ENCODE results near the gene GRIK1.

GRIK1 gene

DNA sequence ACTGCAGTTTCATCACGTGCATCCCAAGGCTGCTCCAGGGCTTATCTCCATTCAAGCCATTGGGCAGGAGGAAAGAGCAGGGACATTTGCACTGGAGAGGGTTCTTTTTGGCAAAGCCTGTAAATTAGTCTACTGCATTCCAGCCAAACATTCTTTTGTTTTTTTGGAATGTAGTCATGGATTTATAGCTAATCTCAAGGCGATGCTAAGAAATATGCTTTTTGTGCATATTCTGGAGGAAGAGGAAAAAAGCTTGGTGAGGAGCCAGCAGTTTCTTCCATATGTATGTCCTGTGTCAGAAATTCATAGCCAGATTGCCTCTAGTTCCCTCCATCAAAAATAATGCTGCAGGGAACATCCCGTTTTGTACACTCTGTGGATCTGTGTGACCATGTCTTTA lies 419.6 kb downstream of the GRIK1 start:
- H3K27ac ChIP-seq = no peak overlapping the region
- TF ChIP-seq, protein P1, sequence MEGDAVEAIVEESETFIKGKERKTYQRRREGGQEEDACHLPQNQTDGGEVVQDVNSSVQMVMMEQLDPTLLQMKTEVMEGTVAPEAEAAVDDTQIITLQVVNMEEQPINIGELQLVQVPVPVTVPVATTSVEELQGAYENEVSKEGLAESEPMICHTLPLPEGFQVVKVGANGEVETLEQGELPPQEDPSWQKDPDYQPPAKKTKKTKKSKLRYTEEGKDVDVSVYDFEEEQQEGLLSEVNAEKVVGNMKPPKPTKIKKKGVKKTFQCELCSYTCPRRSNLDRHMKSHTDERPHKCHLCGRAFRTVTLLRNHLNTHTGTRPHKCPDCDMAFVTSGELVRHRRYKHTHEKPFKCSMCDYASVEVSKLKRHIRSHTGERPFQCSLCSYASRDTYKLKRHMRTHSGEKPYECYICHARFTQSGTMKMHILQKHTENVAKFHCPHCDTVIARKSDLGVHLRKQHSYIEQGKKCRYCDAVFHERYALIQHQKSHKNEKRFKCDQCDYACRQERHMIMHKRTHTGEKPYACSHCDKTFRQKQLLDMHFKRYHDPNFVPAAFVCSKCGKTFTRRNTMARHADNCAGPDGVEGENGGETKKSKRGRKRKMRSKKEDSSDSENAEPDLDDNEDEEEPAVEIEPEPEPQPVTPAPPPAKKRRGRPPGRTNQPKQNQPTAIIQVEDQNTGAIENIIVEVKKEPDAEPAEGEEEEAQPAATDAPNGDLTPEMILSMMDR (conservative IDR thresholded peaks at IDR 0.05) = no peak
- no peak for TF ChIP-seq ZFX (IDR thresholded peaks at IDR 0.05)

DNA sequence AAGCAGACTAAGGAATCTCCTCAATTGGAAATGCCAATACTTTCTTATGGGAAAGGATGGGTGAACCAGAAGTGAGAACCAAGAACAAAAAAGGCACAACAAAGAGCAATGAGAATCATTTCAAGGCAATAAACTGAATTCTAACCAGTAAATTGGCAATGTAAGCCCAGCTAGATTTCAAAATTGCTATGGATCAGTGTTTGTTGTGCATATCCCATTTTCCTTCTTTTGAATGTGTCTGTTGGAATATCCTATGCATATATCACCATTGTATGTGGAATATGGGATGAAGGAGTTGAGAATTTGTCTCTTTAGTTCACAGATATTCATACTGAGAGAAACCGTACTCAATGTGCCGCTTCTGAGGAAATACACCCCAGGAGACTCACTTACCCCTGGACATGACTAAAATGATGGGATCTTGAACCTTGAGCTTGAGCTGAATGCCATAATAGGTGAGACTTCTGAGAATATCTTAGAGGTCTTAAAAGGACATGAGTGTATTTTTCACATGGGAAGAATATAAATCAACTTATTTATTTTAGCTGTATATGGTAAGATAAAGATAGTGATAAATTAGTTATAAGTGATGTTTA lies 425.0 kb downstream of the GRIK1 start:
- no peak overlapping the region for H3K27ac ChIP-seq
- no peak for TF ChIP-seq ZFX (IDR thresholded peaks at IDR 0.05)

DNA sequence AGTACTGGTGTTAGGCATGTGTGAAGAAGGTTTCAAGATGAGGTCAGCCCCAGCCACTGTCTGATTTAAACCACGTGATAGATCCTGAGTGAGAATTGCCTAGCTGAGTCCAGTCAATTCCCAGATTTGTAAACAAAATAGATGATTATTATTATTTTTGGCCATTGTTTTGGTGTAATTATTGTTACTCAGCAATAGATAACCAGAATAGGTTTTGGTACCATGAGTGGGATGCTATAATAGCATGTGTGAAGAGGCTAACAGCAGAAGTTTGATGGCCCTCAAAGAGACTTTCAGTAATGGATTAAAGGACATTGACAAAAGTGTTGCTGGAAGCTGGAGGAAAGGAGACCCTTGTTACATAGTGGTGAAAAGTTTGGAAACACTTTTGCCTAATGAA lies 426.3 kb downstream of the GRIK1 start:
- no peak for TF ChIP-seq ZFX (IDR thresholded peaks at IDR 0.05)
- TF ChIP-seq, protein P1 (conservative IDR thresholded peaks at IDR 0.05) = no peak
- H3K27ac ChIP-seq = no peak overlapping the region

DNA sequence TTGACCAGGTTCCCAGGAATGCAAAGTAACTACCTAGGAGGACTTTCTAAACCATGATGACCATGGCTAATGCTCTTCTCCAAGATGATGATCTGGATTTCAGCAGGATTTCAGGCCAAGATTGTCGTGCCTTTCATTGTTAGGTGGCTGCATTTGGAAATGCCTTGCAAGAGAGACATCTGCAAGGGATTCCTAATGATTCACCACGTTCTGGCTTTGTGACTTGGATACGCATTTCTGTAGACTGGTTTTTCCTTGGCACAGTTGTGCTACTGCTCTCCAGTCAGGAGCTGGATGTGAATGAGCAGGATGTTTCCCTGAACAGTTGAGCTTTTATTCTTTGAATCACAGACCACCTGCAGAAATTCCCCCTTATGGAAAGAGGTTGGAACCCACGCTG lies 428.7 kb downstream of the GRIK1 start:
- no peak overlapping the region for H3K27ac ChIP-seq
- TF ChIP-seq, protein P1 (conservative IDR thresholded peaks at IDR 0.05) = no peak
- TF ChIP-seq ZFX (IDR thresholded peaks at IDR 0.05) = no peak

DNA sequence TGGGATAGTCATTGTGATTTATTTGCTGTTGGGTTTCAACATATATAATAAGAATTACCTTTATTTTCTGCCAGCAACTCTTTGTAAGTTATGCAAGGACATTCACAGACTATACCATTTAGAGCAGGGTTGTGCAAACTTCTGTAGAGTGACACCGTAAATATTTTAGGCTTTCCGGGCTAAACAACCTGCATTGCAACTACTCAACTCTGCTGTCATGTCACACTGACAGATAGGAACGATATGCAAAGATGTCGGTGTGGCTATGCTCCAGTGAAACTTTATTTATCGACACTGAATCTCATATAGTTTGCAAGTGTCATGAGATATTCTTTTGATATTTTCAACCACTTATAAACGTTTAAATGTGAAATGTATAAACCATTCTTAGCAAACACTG lies 430.7 kb downstream of the GRIK1 start:
- H3K27ac ChIP-seq = no peak overlapping the region
- TF ChIP-seq, protein P1 (conservative IDR thresholded peaks at IDR 0.05) = no peak
- no peak for TF ChIP-seq ZFX (IDR thresholded peaks at IDR 0.05)

DNA sequence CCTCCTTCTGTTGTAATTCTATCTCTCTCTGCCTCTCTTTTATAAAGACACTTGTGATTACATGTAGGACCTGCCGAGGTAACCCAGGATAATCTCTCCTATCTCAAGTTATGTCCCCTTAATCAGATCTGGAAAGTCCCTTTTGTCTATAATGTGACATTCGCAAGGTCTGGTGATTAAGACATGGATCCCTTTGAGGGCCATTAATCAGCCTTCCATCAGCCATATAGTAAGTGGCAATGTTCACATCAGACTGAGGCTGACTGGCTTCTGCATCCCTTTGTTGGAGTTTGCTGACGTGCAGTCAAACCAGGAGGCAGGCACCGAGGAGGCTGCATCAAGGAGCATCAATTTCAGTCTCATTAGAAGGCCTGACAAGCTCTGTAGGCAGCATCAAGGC lies 431.5 kb downstream of the GRIK1 start:
- TF ChIP-seq, protein P1 (conservative IDR thresholded peaks at IDR 0.05) = no peak
- TF ChIP-seq ZFX (IDR thresholded peaks at IDR 0.05) = no peak
- no peak overlapping the region for H3K27ac ChIP-seq

DNA sequence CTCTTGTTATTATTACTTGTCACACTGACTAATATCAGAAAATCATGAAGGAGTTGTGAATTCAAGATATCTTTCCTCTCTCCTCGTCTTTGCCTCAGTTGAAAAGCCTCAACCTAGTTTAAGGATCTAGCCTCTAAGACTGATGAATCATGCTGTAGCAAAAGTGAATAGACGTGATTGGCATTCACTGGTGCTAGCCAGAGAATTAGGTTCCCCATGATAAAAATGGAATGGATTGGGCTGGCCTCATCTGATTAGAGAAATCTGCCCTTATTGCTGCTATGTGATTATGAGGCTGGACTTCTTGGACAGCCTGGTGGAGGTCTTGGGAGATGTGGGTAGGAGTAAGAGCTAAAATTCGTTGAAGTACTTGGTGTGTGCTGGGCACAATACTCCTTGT lies 432.8 kb downstream of the GRIK1 start:
- H3K27ac ChIP-seq = no peak overlapping the region

DNA sequence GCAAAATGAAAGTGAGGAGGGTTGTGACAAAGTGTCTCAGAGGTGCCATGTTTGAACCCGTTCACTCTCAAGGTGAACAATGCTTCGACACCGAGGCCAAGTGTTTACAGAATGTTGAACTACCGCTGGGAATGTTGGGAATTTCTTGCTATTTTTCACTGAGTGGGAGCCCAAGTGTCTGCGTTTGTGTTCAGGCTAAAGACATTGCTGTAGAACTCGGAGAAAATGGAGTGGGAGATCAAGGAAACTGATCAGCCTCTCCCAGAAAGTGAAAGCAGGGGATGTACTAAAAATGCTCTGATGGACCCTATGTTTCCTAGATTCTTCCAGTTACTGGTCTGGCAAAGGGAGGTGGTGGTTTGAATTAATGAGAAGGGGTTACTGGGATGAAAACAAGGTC lies 433.6 kb downstream of the GRIK1 start:
- TF ChIP-seq, protein P1 (conservative IDR thresholded peaks at IDR 0.05) = no peak
- no peak for TF ChIP-seq ZFX (IDR thresholded peaks at IDR 0.05)
- H3K27ac ChIP-seq = no peak overlapping the region

More for the DNA sequence above, 432.8 kb downstream of the GRIK1 start:
- TF ChIP-seq, protein P1 (conservative IDR thresholded peaks at IDR 0.05) = no peak
- TF ChIP-seq ZFX (IDR thresholded peaks at IDR 0.05) = no peak

Measured in C4-2B (cell line).